PC-9 (cell line): Measurements from ENCODE around the gene COMMD1. TPM values are rescaled to one million over a fixed set of nuclear protein-coding genes. Genes with fewer than 3 reads are reported as not detected.
"Not testable (repeated sequence)": the region's sequence is repeated elsewhere in the genome, so short reads cannot be mapped to it uniquely, and the experiment has no call there.

Experiments used
- BruUV-seq: library from RNA; stranded (reverse); fragments of 400-500 nt; replicated peaks from 2 replicates; lab custom pipeline; 2021; lab: Mats Ljungman, UMichigan
- CTCF ChIA-PET: fragments of 300-600 bp; sonication (Branson Sonifier 250); formaldehyde crosslinking; loops from one replicate; lab custom pipeline; 2022; ENCODE audit warnings: antibody characterized with exemption; lab: Charles Lee
- POLR2A ChIA-PET: fragments of 300-600 bp; sonication (Branson Sonifier 250); formaldehyde crosslinking; loops from one replicate; lab custom pipeline; 2022; ENCODE audit warnings: antibody characterized with exemption; ENCODE audit not compliant: unreplicated experiment; lab: Charles Lee
- DNase-seq, 2 experiments: peaks; one replicate each; pipeline versions ENCODE4 v3.0.0 to v3.0.0-alpha.2; 2015 to 2022; ENCODE audit warnings: mixed read lengths in 1 of 2
- H2AFZ ChIP-seq: fragments of 200-600 bp; sonication (generic); 2 replicates; pipeline ENCODE4 v1.8.1; 2017; ENCODE audit warnings: antibody characterized with exemption
- H3F3A ChIP-seq: fragments of 200-600 bp; sonication (generic); 2 replicates; pipeline ENCODE4 v1.8.1; 2017; ENCODE audit warnings: antibody characterized with exemption, mild to moderate bottlenecking, low read depth; ENCODE audit not compliant: insufficient read depth
- H3K27ac ChIP-seq: fragments of 200-600 bp; sonication (generic); 2 replicates; pipeline ENCODE4 v1.6.1; 2016; ENCODE audit warnings: mixed run types
- H3K27me3 ChIP-seq: fragments of 200-600 bp; sonication (generic); 2 replicates; pipeline ENCODE4 v1.6.1; 2016; ENCODE audit warnings: low read depth, mixed run types; ENCODE audit not compliant: insufficient read depth
- H3K36me3 ChIP-seq: fragments of 200-600 bp; sonication (generic); 2 replicates; pipeline ENCODE4 v1.6.1; 2016; ENCODE audit warnings: low read depth, mixed run types
- H3K4me1 ChIP-seq: fragments of 200-600 bp; sonication (generic); replicated peaks from 2 replicates; pipeline ENCODE4 v1.6.1; 2016; ENCODE audit warnings: mixed run types; ENCODE audit not compliant: insufficient read depth
- H3K4me2 ChIP-seq: fragments of 200-600 bp; sonication (generic); 2 replicates; pipeline ENCODE4 v1.6.1; 2017; ENCODE audit warnings: mixed run types
- H3K4me3 ChIP-seq: fragments of 200-600 bp; sonication (generic); 2 replicates; pipeline ENCODE4 v1.6.1; 2016; ENCODE audit warnings: mixed run types
- H3K79me2 ChIP-seq: fragments of 200-600 bp; sonication (generic); 2 replicates; pipeline ENCODE4 v1.6.1; 2017; ENCODE audit warnings: low read depth, mixed run types
- H3K9me2 ChIP-seq: fragments of 200-600 bp; sonication (generic); 2 replicates; pipeline ENCODE4 v1.8.1; 2017; ENCODE audit warnings: mild to moderate bottlenecking; ENCODE audit not compliant: insufficient read depth
- H3K9me3 ChIP-seq: fragments of 200-600 bp; sonication (generic); 2 replicates; pipeline ENCODE4 v1.8.1; 2016; ENCODE audit warnings: low read depth; ENCODE audit not compliant: insufficient read depth
- H4K20me1 ChIP-seq: fragments of 200-600 bp; sonication (generic); 2 replicates; pipeline ENCODE4 v1.8.1; 2017; ENCODE audit not compliant: insufficient read depth
- CTCF ChIP-seq: fragments of 200-600 bp; sonication (generic); conservative IDR thresholded peaks from 2 replicates; pipeline ENCODE4 v1.6.1; 2017; ENCODE audit warnings: mixed run types, antibody characterized with exemption, mild to moderate bottlenecking, moderate library complexity
- EZH2 ChIP-seq: fragments of 200-600 bp; sonication (generic); IDR thresholded peaks from 2 replicates; pipeline ENCODE4 v1.8.0; 2017; ENCODE audit warnings: antibody characterized with exemption, low read depth
- intact Hi-C: fragments of 100-400 bp; cut with micrococcal nuclease; formaldehyde crosslinking; loops from one replicate; pipeline ENCODE4 v1.10.0; 2022; ENCODE audit not compliant: unreplicated experiment
- total RNA-seq: library from RNA; stranded (reverse); gene quantifications from 2 replicates; pipeline ENCODE4 v1.2.3, GENCODE V29; 2021

Gene COMMD1
- total RNA-seq, 1 experiment from 2014 or later = 16.3 TPM

GRCh38 chr2:62158444-62159121 is 253.1 kb downstream of the COMMD1 start:
- intact Hi-C loops = no loop called here
- POLR2A ChIA-PET = no interaction called here
- no peaks in the 10 kb centered on the region for H3F3A ChIP-seq
- H3K4me3 ChIP-seq = no peak overlapping the region
- no peaks in the 10 kb centered on the region for H3K79me2 ChIP-seq
- BruUV-seq = no TSS peak
- H3K27ac ChIP-seq = no peak overlapping the region
- no peak for TF ChIP-seq CTCF
- H4K20me1 ChIP-seq = no peaks in the 10 kb centered on the region
- no peak overlapping the region for H3K4me2 ChIP-seq
- no peak for DNase-seq
- H3K27me3 ChIP-seq = no peaks in the 10 kb centered on the region
- no peaks in the 10 kb centered on the region for H3K9me3 ChIP-seq
- CTCF ChIA-PET = no interaction called here
- H3K9me2 ChIP-seq = no peaks in the 10 kb centered on the region
- H3K4me1 ChIP-seq = no peaks in the 10 kb centered on the region
- H2AFZ ChIP-seq = no peak overlapping the region
- H3K36me3 ChIP-seq = no peaks in the 10 kb centered on the region

- H3K9me2 ChIP-seq, H3K79me2 ChIP-seq, H3K9me3 ChIP-seq, POLR2A ChIA-PET, H4K20me1 ChIP-seq, H3K36me3 ChIP-seq, H3K4me2 ChIP-seq, H3K27me3 ChIP-seq, H3K27ac ChIP-seq, H3K4me1 ChIP-seq, H3F3A ChIP-seq, intact Hi-C loops, DNase-seq, H2AFZ ChIP-seq, BruUV-seq, H3K4me3 ChIP-seq: not testable (repeated sequence)
- CTCF ChIA-PET = interaction anchor here (0.6 kb wide), 1 partner anchor 290 kb away, joined by 4 read pairs; no protein-coding TSS in a partner anchor
These were observed 255.2 kb downstream of the COMMD1 start for GRCh38 chr2:62160691-62161090.

GRCh38 chr2:62163106-62163831 is 257.8 kb downstream of the COMMD1 start:
- intact Hi-C loops = no loop called here
- Histone ChIP-seq H4K20me1 (no peaks in the 10 kb centered on the region), H3K27me3 (no peaks in the 10 kb centered on the region), H2AFZ (no peak overlapping the region), H3K9me2 (no peaks in the 10 kb centered on the region), H3K4me1 (no peaks in the 10 kb centered on the region), H3K27ac (no peak overlapping the region), H3K4me3 (no peak overlapping the region), H3F3A (no peaks in the 10 kb centered on the region), H3K4me2 (no peak overlapping the region), H3K9me3 (no peaks in the 10 kb centered on the region), H3K36me3 (no peaks in the 10 kb centered on the region), H3K79me2 (no peaks in the 10 kb centered on the region)
- BruUV-seq = no TSS peak
- no peak for TF ChIP-seq EZH2
- TF ChIP-seq CTCF = no peak
- CTCF ChIA-PET = no interaction called here
- DNase-seq = no peak
- POLR2A ChIA-PET = no interaction called here
